Sigmoid colon (tissue), 7 donors: ENCODE data around the gene TMCO5A. TPM values are rescaled to one million over a fixed set of nuclear protein-coding genes. Genes with fewer than 3 reads are reported as not detected.

Experiments used
- DNase-seq: peaks from one replicate; pipeline ENCODE4 v3.0.0-alpha.2; 2019
- H3K27ac ChIP-seq, 4 donors: fragments of 200-600 bp; sonication (generic); one replicate each; pipeline ENCODE4 v1.5.1; 2016 to 2019; ENCODE audit warnings: mild to moderate bottlenecking in 1 of 4
- H3K27me3 ChIP-seq, 3 donors: fragments of 200-600 bp; sonication (generic); one replicate each; pipeline ENCODE4 v1.5.1; 2019; ENCODE audit warnings: mild to moderate bottlenecking in 1 of 3
- H3K36me3 ChIP-seq, 4 donors: fragments of 200-600 bp; sonication (generic); one replicate each; pipeline ENCODE4 v1.5.1; 2016 to 2019
- H3K4me1 ChIP-seq, 4 donors: fragments of 200-600 bp; sonication (generic); one replicate each; pipeline ENCODE4 v1.5.1; 2017 to 2019
- H3K4me3 ChIP-seq, 4 donors: fragments of 200-600 bp; sonication (generic); one replicate each; pipeline ENCODE4 v1.5.1; 2017 to 2019; ENCODE audit warnings: mild to moderate bottlenecking in 2 of 4, moderate library complexity in 1 of 4
- H3K9me3 ChIP-seq, 4 donors: fragments of 200-600 bp in 3 of 4; sonication (generic) in 3 of 4; one replicate each; pipeline versions ENCODE4 v1.5.1 to v1.6.1; 2013 to 2019
- EP300 ChIP-seq, 4 donors: sonication (generic); formaldehyde crosslinking; IDR thresholded peaks; one replicate each; pipeline ENCODE4 v1.6.1; 2017; ENCODE audit warnings: antibody characterized with exemption in 4 of 4
- POLR2A ChIP-seq, 2 donors: fragments of 450-650 bp; IDR thresholded peaks; one replicate each; pipeline ENCODE4 v1.6.1; 2016; ENCODE audit warnings: antibody characterized with exemption in 2 of 2, mild to moderate bottlenecking in 2 of 2, moderate library complexity in 2 of 2
- POLR2AphosphoS5 ChIP-seq, 4 donors: sonication (generic); formaldehyde crosslinking; IDR thresholded peaks; one replicate each; pipeline ENCODE4 v1.6.1; 2017; ENCODE audit warnings: antibody characterized with exemption in 4 of 4
- WGBS, 2 donors: extraction: QIAGEN DNeasy Blood & Tissue Kit; methylation state at CpG; one replicate each; pipeline ENCODE4 v1.1.7; 2013; 5-methylcytosine and 5-hydroxymethylcytosine counted together
- intact Hi-C: fragments of 100-400 bp; cut with DNase I; formaldehyde crosslinking; loops from one replicate; pipeline ENCODE4 v1.15.1; 2023
- polyA plus RNA-seq, 3 donors: library from polyadenylated mRNA; stranded (reverse); fragments of 200-250 nt; gene quantifications; one replicate each; pipeline ENCODE4 v1.2.3, GENCODE V29; 2013
- total RNA-seq, 4 donors: library from RNA; depleted of rRNA; stranded (reverse); fragments of >200 nt; gene quantifications; one replicate each; pipeline ENCODE4 v1.1.0, GENCODE V29; 2016
- TF ChIP-seq, protein P1 (sequence below), 4 experiments: fragments of 450-650 bp in 3 of 4; fragments of 200-600 bp in 1 of 4; IDR thresholded peaks; one replicate each; pipeline ENCODE4 v1.5.1; 2016 to 2019; ENCODE audit warnings: antibody characterized with exemption in 4 of 4, mild to moderate bottlenecking in 3 of 4, moderate library complexity in 2 of 4
- donor health status: healthy with polysubstance abuse.
- donor health status: Bipolar disorder and iron deficiency.
- donor health status: healthy.

The TMCO5A gene
- total and polyA plus RNA-seq, 7 donors, result not detected

GRCh38 chr15:37931321-37931720, 3.1 kb upstream of the TMCO5A start:
- no peaks in the 10 kb centered on the region for H3K4me1 ChIP-seq
- TF ChIP-seq EP300 (IDR thresholded peaks at IDR 0.05) (no peak), POLR2AphosphoS5 (IDR thresholded peaks at IDR 0.05) (no peak), POLR2A (IDR thresholded peaks at IDR 0.05) (no peak)
- TF ChIP-seq, protein P1, sequence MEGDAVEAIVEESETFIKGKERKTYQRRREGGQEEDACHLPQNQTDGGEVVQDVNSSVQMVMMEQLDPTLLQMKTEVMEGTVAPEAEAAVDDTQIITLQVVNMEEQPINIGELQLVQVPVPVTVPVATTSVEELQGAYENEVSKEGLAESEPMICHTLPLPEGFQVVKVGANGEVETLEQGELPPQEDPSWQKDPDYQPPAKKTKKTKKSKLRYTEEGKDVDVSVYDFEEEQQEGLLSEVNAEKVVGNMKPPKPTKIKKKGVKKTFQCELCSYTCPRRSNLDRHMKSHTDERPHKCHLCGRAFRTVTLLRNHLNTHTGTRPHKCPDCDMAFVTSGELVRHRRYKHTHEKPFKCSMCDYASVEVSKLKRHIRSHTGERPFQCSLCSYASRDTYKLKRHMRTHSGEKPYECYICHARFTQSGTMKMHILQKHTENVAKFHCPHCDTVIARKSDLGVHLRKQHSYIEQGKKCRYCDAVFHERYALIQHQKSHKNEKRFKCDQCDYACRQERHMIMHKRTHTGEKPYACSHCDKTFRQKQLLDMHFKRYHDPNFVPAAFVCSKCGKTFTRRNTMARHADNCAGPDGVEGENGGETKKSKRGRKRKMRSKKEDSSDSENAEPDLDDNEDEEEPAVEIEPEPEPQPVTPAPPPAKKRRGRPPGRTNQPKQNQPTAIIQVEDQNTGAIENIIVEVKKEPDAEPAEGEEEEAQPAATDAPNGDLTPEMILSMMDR (IDR thresholded peaks at IDR 0.05), result no peak
- H3K27ac ChIP-seq, result no peak overlapping the region
- H3K4me3 ChIP-seq, result no peak overlapping the region
- H3K36me3 ChIP-seq, result no peaks in the 10 kb centered on the region
- DNase-seq, result no peak
- intact Hi-C loops, result no loop called here
- no peaks in the 10 kb centered on the region for H3K9me3 ChIP-seq
- no peaks in the 10 kb centered on the region for H3K27me3 ChIP-seq

DNA sequence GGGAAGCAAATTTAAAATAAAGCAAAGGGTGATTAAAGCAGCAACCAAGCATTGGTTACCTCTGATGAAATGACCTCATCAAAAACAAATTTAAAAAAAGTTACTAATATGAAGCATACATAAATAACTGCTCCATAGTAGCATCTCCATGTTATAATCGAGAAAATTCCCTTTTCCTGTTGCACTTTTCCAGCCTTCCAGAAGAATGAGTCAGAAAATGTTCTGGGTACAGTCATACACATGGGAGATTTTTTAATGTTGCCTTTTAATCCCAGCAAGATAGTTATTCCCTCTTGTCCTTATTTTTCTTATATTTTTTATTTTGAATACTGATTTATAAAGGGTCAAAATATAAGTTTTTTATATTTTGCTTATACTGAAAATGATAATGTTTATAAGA, 2.6 kb upstream of the TMCO5A start:
- H3K36me3 ChIP-seq, result no peaks in the 10 kb centered on the region
- no peak overlapping the region for H3K27ac ChIP-seq
- H3K27me3 ChIP-seq, result no peaks in the 10 kb centered on the region
- no peaks in the 10 kb centered on the region for H3K9me3 ChIP-seq
- WGBS, 2 donors, result 64 to 67% methylated on average over 1 of the region's 1 CpG
- intact Hi-C loops, result no loop called here
- no peak for DNase-seq
- H3K4me1 ChIP-seq, result no peaks in the 10 kb centered on the region
- no peak overlapping the region for H3K4me3 ChIP-seq
- TF ChIP-seq POLR2AphosphoS5 (IDR thresholded peaks at IDR 0.05) (no peak), EP300 (IDR thresholded peaks at IDR 0.05) (no peak), POLR2A (IDR thresholded peaks at IDR 0.05) (no peak)
- TF ChIP-seq, protein P1 (IDR thresholded peaks at IDR 0.05), result no peak

- intact Hi-C loops, result no loop called here
- no peak overlapping the region for H3K4me3 ChIP-seq
- H3K27ac ChIP-seq, result no peak overlapping the region
- no peaks in the 10 kb centered on the region for H3K36me3 ChIP-seq
- H3K4me1 ChIP-seq, result no peaks in the 10 kb centered on the region
- no peaks in the 10 kb centered on the region for H3K27me3 ChIP-seq
- no peaks in the 10 kb centered on the region for H3K9me3 ChIP-seq
- 71 to 76% methylated on average over 3 of the region's 3 CpGs for WGBS, 2 donors
- DNase-seq, result no peak
- no peak for TF ChIP-seq POLR2AphosphoS5 (IDR thresholded peaks at IDR 0.05)
- TF ChIP-seq POLR2A (IDR thresholded peaks at IDR 0.05), result no peak
- TF ChIP-seq, protein P1 (IDR thresholded peaks at IDR 0.05), result no peak
- no peak for TF ChIP-seq EP300 (IDR thresholded peaks at IDR 0.05)
These were observed 1.9 kb upstream of the TMCO5A start for GRCh38 chr15:37932549-37932948.

- intact Hi-C loops, result no loop called here
- TF ChIP-seq EP300 (IDR thresholded peaks at IDR 0.05) (no peak), POLR2A (IDR thresholded peaks at IDR 0.05) (no peak), POLR2AphosphoS5 (IDR thresholded peaks at IDR 0.05) (no peak)
- TF ChIP-seq, protein P1 (IDR thresholded peaks at IDR 0.05), result no peak
- WGBS, 2 donors, result 54 to 72% methylated on average over 1 of the region's 1 CpG
- no peak for DNase-seq
- no peaks in the 10 kb centered on the region for H3K9me3 ChIP-seq
- H3K27ac ChIP-seq, result no peak overlapping the region
- no peak overlapping the region for H3K4me3 ChIP-seq
- no peaks in the 10 kb centered on the region for H3K4me1 ChIP-seq
- no peaks in the 10 kb centered on the region for H3K27me3 ChIP-seq
- H3K36me3 ChIP-seq, result no peaks in the 10 kb centered on the region
These were observed 774 bp upstream of the TMCO5A start for GRCh38 chr15:37933666-37934065.

DNA sequence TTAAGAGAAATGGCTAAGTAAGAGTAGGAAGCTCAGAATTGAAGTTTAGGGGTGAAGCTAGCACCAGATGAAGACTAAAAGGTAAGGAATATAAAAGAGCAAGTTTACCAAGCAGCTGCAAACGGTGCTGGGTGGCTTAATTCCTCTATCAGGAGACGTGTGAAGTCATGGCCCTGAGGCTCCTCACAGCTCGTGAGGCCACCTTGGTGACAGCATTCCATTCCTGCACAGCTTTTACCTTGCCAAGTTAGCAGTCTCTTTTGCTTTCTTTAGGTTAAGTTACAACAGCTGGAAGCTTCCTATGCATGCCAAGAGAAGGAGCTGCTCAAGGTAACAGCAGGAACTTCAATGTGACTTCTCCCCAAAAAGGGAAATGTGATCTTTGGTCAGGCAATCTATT, 6.4 kb downstream of the TMCO5A start:
- no peaks in the 10 kb centered on the region for H3K27me3 ChIP-seq
- H3K27ac ChIP-seq, result no peak overlapping the region
- WGBS, 2 donors, result 63 to 64% methylated on average over 3 of the region's 3 CpGs
- DNase-seq, result no peak
- H3K4me3 ChIP-seq, result no peak overlapping the region
- H3K9me3 ChIP-seq, result no peaks in the 10 kb centered on the region
- intact Hi-C loops, result no loop called here
- H3K4me1 ChIP-seq, result no peaks in the 10 kb centered on the region
- H3K36me3 ChIP-seq, result no peaks in the 10 kb centered on the region
- TF ChIP-seq POLR2A (IDR thresholded peaks at IDR 0.05) (no peak), POLR2AphosphoS5 (IDR thresholded peaks at IDR 0.05) (no peak)
